K562 (cell line): ENCODE data around the gene SPRR2A. TPM values are rescaled to one million over a fixed set of nuclear protein-coding genes. Genes with fewer than 3 reads are reported as not detected.

ENCODE experiments used
- AFF4 ChIP-seq: sonication (generic); formaldehyde crosslinking; IDR thresholded peaks from 2 replicates; pipeline ENCODE4 v1.8.0; 2023; ENCODE audit warnings: mild to moderate bottlenecking, missing genetic modification reagents
- ATF1 ChIP-seq, 2 experiments: fragments of 450-650 bp in 1 of 2; IDR thresholded peaks; 2 replicates each; pipeline ENCODE4 v1.6.1; 2016; ENCODE audit warnings: missing compliant biosample characterization in 1 of 2, missing genetic modification characterization in 1 of 2
- ATF4 ChIP-seq: fragments of 450-650 bp; formaldehyde crosslinking; IDR thresholded peaks from 2 replicates; pipeline ENCODE4 v1.4.0; 2022; ENCODE audit warnings: mild to moderate bottlenecking, moderate library complexity
- CHD1 ChIP-seq: fragments of 200-600 bp; sonication (generic); IDR thresholded peaks from one replicate; pipeline ENCODE4 v1.6.1; 2012; ENCODE audit warnings: mild to moderate bottlenecking, moderate library complexity, low read length, inconsistent platforms
- ELF1 ChIP-seq: fragments of 200-800 bp; sonication (Bioruptor generic); IDR thresholded peaks from 2 replicates; pipeline ENCODE4 v1.6.1; 2016; ENCODE audit warnings: missing genetic modification characterization, missing compliant biosample characterization
- IFI16 ChIP-seq: fragments of 250-450 bp; sonication (Bioruptor Pico); IDR thresholded peaks from 2 replicates; pipeline ENCODE4 v2.1.2; 2022; ENCODE audit warnings: mild to moderate bottlenecking, inconsistent platforms
- KLF13 ChIP-seq: fragments of 450-650 bp; IDR thresholded peaks from 2 replicates; pipeline ENCODE4 v1.6.1; 2016; ENCODE audit warnings: missing genetic modification characterization, low read depth, mild to moderate bottlenecking, missing compliant biosample characterization, moderate library complexity, borderline replicate concordance
- MTF1 ChIP-seq: fragments of 250-450 bp; sonication (Bioruptor Pico); IDR thresholded peaks from 2 replicates; pipeline ENCODE4 v1.9.0; 2021; ENCODE audit warnings: moderate library complexity, mild to moderate bottlenecking, inconsistent platforms, borderline replicate concordance
- POLR2AphosphoS2 ChIP-seq: IDR thresholded peaks from 2 replicates; pipeline ENCODE4 v1.6.1; 2012; ENCODE audit warnings: low read length, improper control_type of control experiment
- RBM14 ChIP-seq: fragments of 200-400 bp; formaldehyde crosslinking; IDR thresholded peaks from 2 replicates; pipeline ENCODE4 v1.6.1; 2018; ENCODE audit warnings: low read depth, mild to moderate bottlenecking, low read length, moderate library complexity, borderline replicate concordance; ENCODE audit not compliant: insufficient read depth
- RBM34 ChIP-seq: fragments of 200-400 bp; formaldehyde crosslinking; IDR thresholded peaks from 2 replicates; pipeline ENCODE4 v1.6.1; 2018; ENCODE audit warnings: low read length, borderline replicate concordance; ENCODE audit not compliant: insufficient read depth
- SRSF9 ChIP-seq: fragments of 200-400 bp; formaldehyde crosslinking; IDR thresholded peaks from 2 replicates; pipeline ENCODE4 v1.6.1; 2017; ENCODE audit warnings: low read depth, low read length, borderline replicate concordance
- TBP ChIP-seq: optimal IDR thresholded peaks from 2 replicates; pipeline ENCODE3; 2011; ENCODE audit warnings: low read depth, low read length, improper control_type of control experiment
- TEAD4 ChIP-seq, 2 experiments: sonication (generic) in 1 of 2; formaldehyde crosslinking in 1 of 2; IDR thresholded peaks; 2 replicates each; pipeline versions ENCODE4 v1.6.1 to v1.8.0; 2012 to 2022; ENCODE audit warnings: borderline replicate concordance in 1 of 2, inconsistent platforms in 1 of 2, low read length in 1 of 2, mild to moderate bottlenecking in 1 of 2, missing genetic modification reagents in 1 of 2
- THAP12 ChIP-seq: fragments of 250-450 bp; sonication (Bioruptor Pico); IDR thresholded peaks from 2 replicates; pipeline ENCODE4 v1.9.0; 2021; ENCODE audit warnings: mild to moderate bottlenecking, inconsistent platforms
- ZEB2 ChIP-seq: fragments of 450-650 bp; IDR thresholded peaks from 2 replicates; pipeline ENCODE4 v1.6.1; 2016
- ZNF408 ChIP-seq: fragments of 250-450 bp; sonication (Bioruptor Pico); IDR thresholded peaks from 2 replicates; pipeline ENCODE4 v1.4.0; 2020; ENCODE audit warnings: low read depth, mild to moderate bottlenecking, moderate library complexity
- ZNF551 ChIP-seq: fragments of 250-450 bp; sonication (Bioruptor Pico); IDR thresholded peaks from 2 replicates; pipeline ENCODE4 v1.5.0; 2021; ENCODE audit warnings: mild to moderate bottlenecking, moderate library complexity
- ZNF586 ChIP-seq: fragments of 450-650 bp; formaldehyde crosslinking; conservative IDR thresholded peaks from 2 replicates; pipeline ENCODE4 v1.4.0; 2020; ENCODE audit warnings: mild to moderate bottlenecking, moderate library complexity
- ZNF707 ChIP-seq: fragments of 250-450 bp; sonication (Bioruptor Pico); conservative IDR thresholded peaks from 2 replicates; pipeline ENCODE4 v1.8.0; 2022; ENCODE audit warnings: inconsistent platforms, mild to moderate bottlenecking, moderate library complexity
- polyA plus RNA-seq, 8 experiments: library from polyadenylated mRNA; depleted of rRNA in 4 of 8; stranded (reverse) in 5 of 8; unstranded in 3 of 8; fragments of >200 nt; fragmentation: Nextera tagmentation in 2 of 8; fragmentation: Illumina TruSeq in 1 of 8; extraction: Ambion mirVana in 2 of 8; extraction: Trizol in 1 of 8; gene quantifications; 2 replicates each; pipeline versions ENCODE4 v1.2.1 to v1.2.3, GENCODE V29; 2011 to 2014; ENCODE audit warnings: inconsistent platforms in 1 of 8, missing spikeins in 1 of 8
- total RNA-seq, 7 experiments: library from RNA; depleted of rRNA in 6 of 7; stranded (reverse); fragments of >200 nt in 6 of 7; fragmentation: Illumina TruSeq in 2 of 7; extraction: Trizol in 2 of 7; gene quantifications; 2 replicates each; pipeline versions ENCODE4 v1.2.1 to v1.2.3, GENCODE V29; 2011 to 2021; ENCODE audit warnings: low replicate concordance in 1 of 7

Gene SPRR2A
- total and polyA plus RNA-seq, 9 of the 15 experiments (the other 6 are each of a cell fraction or from before 2014, with no cell fraction given): 0.17 TPM; not detected in 8

DNA sequence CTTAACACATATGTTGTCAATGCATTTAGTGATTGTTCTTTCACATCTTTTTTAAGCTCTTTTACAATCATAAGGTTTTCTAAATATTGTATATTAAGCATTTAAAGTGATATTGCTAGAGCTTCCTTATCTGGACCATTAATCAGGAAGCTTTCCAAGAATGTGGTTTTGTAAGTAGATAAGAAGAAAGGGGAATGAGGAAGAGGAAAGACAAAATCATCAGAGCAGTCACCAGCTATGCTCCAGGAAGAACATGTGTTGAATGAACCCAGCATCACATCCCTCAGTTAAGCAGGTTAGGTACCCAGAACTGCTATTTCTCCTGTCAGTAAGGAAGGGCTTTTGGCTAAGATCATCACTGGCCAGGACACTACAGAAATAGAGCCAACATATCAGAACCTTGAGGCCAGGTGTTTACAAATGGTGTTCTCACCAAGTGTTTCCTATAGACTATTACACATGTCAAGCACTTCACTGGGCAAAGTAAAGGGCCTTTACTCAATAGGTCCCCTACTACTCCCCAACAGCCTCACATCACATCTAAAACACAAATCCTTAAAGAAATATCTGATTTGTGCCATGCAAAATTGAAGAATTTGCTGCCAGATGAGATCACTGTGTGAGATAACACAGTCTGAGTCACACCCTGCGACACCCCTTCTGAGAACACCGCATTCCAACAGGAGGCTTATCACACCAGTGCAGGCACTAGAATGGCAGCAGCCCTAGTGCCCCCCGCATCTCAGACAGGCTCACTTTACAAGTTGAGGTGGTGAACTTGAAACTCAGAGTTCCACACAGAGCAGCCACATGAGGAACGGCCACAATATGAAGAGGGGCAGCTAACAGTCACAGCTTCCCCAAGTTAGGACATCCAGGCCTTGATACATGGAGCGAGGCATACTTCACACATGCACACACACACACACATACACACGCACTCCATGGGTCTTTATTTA lies 1.8 kb upstream of the SPRR2A start (continued):
- TF ChIP-seq ZNF707 (CRISPR knock-in tag) (no peak), TEAD4 (IDR thresholded peaks at IDR 0.05; ENCODE audit: low read length) (peak; percentile 97), TEAD4 (CRISPR knock-in tag; IDR thresholded peaks at IDR 0.05; ENCODE audit: borderline replicate concordance) (no peak), ZEB2 (no peak), TBP (no peak), RBM14 (no peak), SRSF9 (no peak), POLR2AphosphoS2 (no peak), ZNF551 (CRISPR knock-in tag) (no peak), ELF1 (tag) (peak; percentile 81), ATF1 (CRISPR knock-in tag; IDR thresholded peaks at IDR 0.05) (no peak), ATF1 (tag; IDR thresholded peaks at IDR 0.05) (peak; percentile 71), IFI16 (no peak), ZNF586 (CRISPR knock-in tag) (no peak), RBM34 (no peak), CHD1 (no peak), KLF13 (no peak), AFF4 (CRISPR knock-in tag) (no peak), MTF1 (CRISPR knock-in tag) (no peak), THAP12 (no peak), ATF4 (0 out of 2 replicates have a peak, but pooled peaks have one; percentile 54), ZNF408 (CRISPR knock-in tag) (no peak)
